B cell (primary cell): ENCODE measurements around the gene COL5A2. TPM values are rescaled to one million over a fixed set of nuclear protein-coding genes. Genes with fewer than 3 reads are reported as not detected.

Experiments
- ATAC-seq: fragments of 200-7000 bp; cut with Tn5 transposase; one replicate; pipeline ENCODE4 v1.10.0; 2021; ENCODE audit warnings: low read depth, mild to moderate bottlenecking, moderate number of reproducible peaks, moderate library complexity
- CTCF ChIA-PET: fragments of 350-600 bp; sonication (Branson Sonifier 250); formaldehyde crosslinking; loops from one replicate; lab custom pipeline; 2021; ENCODE audit warnings: antibody characterized with exemption, inconsistent platforms; lab: Charles Lee
- POLR2A ChIA-PET: fragments of 350-600 bp; sonication (Branson Sonifier 250); formaldehyde crosslinking; loops from one replicate; lab custom pipeline; 2021; ENCODE audit warnings: antibody characterized with exemption; lab: Charles Lee
- DNase-seq: peaks from one replicate; pipeline ENCODE4 v3.0.0; 2013
- H2AFZ ChIP-seq: 2 replicates; pipeline ENCODE4 v1.6.1; 2012; ENCODE audit warnings: mild to moderate bottlenecking, low read depth, low read length; ENCODE audit not compliant: insufficient read depth, poor library complexity, severe bottlenecking
- H3K27ac ChIP-seq, 2 donors: 1 replicate in 1 of 2; 2 replicates in 1 of 2; pipeline ENCODE4 v1.5.1; 2012 to 2013; ENCODE audit warnings: low read length in 2 of 2, mild to moderate bottlenecking in 2 of 2, moderate library complexity in 1 of 2
- H3K27me3 ChIP-seq, 4 experiments: fragments of 200-600 bp in 1 of 4; sonication (generic) in 1 of 4; replicated peaks in 1 of 4; 1 replicate in 2 of 4; 2 replicates in 2 of 4; pipeline versions ENCODE4 v1.6.1 to v1.7.0; 2013 to 2016; ENCODE audit warnings: low read length in 3 of 4, mild to moderate bottlenecking in 2 of 4, mixed read lengths in 1 of 4, moderate library complexity in 1 of 4; ENCODE audit not compliant: insufficient read depth in 4 of 4, control insufficient read depth in 3 of 4; ENCODE audit errors: control extremely low read depth in 1 of 4
- H3K36me3 ChIP-seq, 2 experiments: replicated peaks in 1 of 2; 1 replicate in 1 of 2; 2 replicates in 1 of 2; pipeline versions ENCODE4 v1.6.1 to v1.7.1; 2013; ENCODE audit warnings: low read length in 1 of 2; ENCODE audit not compliant: insufficient read depth in 2 of 2, control insufficient read depth in 1 of 2; ENCODE audit errors: control extremely low read depth in 1 of 2, extremely low read depth in 1 of 2
- H3K4me1 ChIP-seq, 2 donors: fragments of 200-600 bp in 1 of 2; sonication (generic) in 1 of 2; 1 replicate in 1 of 2; 2 replicates in 1 of 2; pipeline versions ENCODE4 v1.5.1 to v1.6.1; 2013 to 2017; ENCODE audit warnings: low read length in 2 of 2; ENCODE audit not compliant: control insufficient read depth in 2 of 2, insufficient read depth in 2 of 2
- H3K4me2 ChIP-seq: replicated peaks from 2 replicates; pipeline ENCODE3; 2012; ENCODE audit warnings: mild to moderate bottlenecking, low read depth, low read length; ENCODE audit not compliant: poor library complexity, severe bottlenecking
- H3K4me3 ChIP-seq, 5 experiments: fragments of 200-600 bp in 1 of 5; sonication (generic) in 1 of 5; 1 replicate in 3 of 5; 2 replicates in 2 of 5; pipeline versions ENCODE4 v1.5.1 to v1.7.0; 2011 to 2016; ENCODE audit warnings: low read length in 4 of 5, mild to moderate bottlenecking in 4 of 5, low read depth in 2 of 5, control low read depth in 1 of 5, moderate library complexity in 1 of 5; ENCODE audit not compliant: insufficient read depth in 1 of 5; ENCODE audit errors: control extremely low read depth in 1 of 5, extremely low read depth in 1 of 5
- H3K79me2 ChIP-seq: fragments of 200-600 bp; sonication (generic); one replicate; pipeline ENCODE4 v1.6.0; 2016; ENCODE audit warnings: low read length; ENCODE audit not compliant: control insufficient read depth, insufficient read depth
- H3K9ac ChIP-seq: fragments of 200-600 bp; sonication (generic); 2 replicates; pipeline ENCODE4 v1.6.1; 2017; ENCODE audit warnings: mild to moderate bottlenecking, low read length, moderate library complexity
- H3K9me3 ChIP-seq, 3 donors: one replicate each; pipeline versions ENCODE4 v1.6.1 to v1.7.1; 2013; ENCODE audit warnings: low read length in 2 of 3; ENCODE audit not compliant: control insufficient read depth in 2 of 3, insufficient read depth in 1 of 3; ENCODE audit errors: control extremely low read depth in 1 of 3
- H4K20me1 ChIP-seq: 2 replicates; pipeline ENCODE4 v1.6.0; 2012; ENCODE audit warnings: mild to moderate bottlenecking, low read length; ENCODE audit not compliant: insufficient read depth, control insufficient read depth, poor library complexity, severe bottlenecking
- H3K27ac Mint-ChIP-seq: one replicate; pipeline ENCODE4 v1.8.0; 2021; ENCODE audit warnings: mixed read lengths
- H3K27me3 Mint-ChIP-seq: one replicate; pipeline ENCODE4 v1.8.0; 2021; ENCODE audit warnings: mixed read lengths
- H3K4me1 Mint-ChIP-seq: one replicate; pipeline ENCODE4 v1.8.0; 2021; ENCODE audit warnings: mixed read lengths
- H3K4me3 Mint-ChIP-seq: one replicate; pipeline ENCODE4 v1.8.0; 2021; ENCODE audit warnings: mixed read lengths
- H3K9me3 Mint-ChIP-seq: one replicate; pipeline ENCODE4 v1.8.0; 2022; ENCODE audit warnings: mixed read lengths; ENCODE audit not compliant: insufficient read depth
- EZH2 ChIP-seq: IDR thresholded peaks from 2 replicates; pipeline ENCODE4 v1.6.1; 2012; ENCODE audit warnings: borderline replicate concordance, low read depth, mild to moderate bottlenecking, moderate library complexity, low read length; ENCODE audit not compliant: insufficient read depth, poor library complexity, severe bottlenecking
- WGBS: methylation state at CpG from one replicate; pipeline ENCODE4 v1.1.5; 2013; ENCODE audit warnings: missing lambda C conversion rate; ENCODE audit not compliant: insufficient coverage; 5-methylcytosine and 5-hydroxymethylcytosine counted together
- intact Hi-C: fragments of 100-400 bp; cut with micrococcal nuclease; formaldehyde crosslinking; loops from one replicate; pipeline ENCODE4 v1.10.0; 2022
- polyA plus RNA-seq: library from polyadenylated mRNA; depleted of rRNA; stranded (reverse); fragments of >200 nt; gene quantifications from 2 replicates; pipeline ENCODE4 v1.2.3, GENCODE V29; 2012
- total RNA-seq, 2 donors: library from RNA; stranded (reverse); fragments of 120-200 nt in 1 of 2; gene quantifications; 1 replicate in 1 of 2; 2 replicates in 1 of 2; pipeline versions ENCODE4 v1.2.3 to v1.2.4, GENCODE V29; 2013 to 2022
- TF ChIP-seq, protein P1 (sequence below): fragments of 200-600 bp; IDR thresholded peaks from one replicate; pipeline ENCODE4 v1.8.0; 2022; ENCODE audit warnings: antibody characterized with exemption, mild to moderate bottlenecking

The COL5A2 gene
- total and polyA plus RNA-seq, 2 donors (not counting 1 experiment from before 2014, with no cell fraction given): 0.44 to 0.45 TPM

GRCh38 chr2:189013031-189013430 is 166.5 kb downstream of the COL5A2 start:
- POLR2A ChIA-PET: no interaction called here
- no peaks in the 10 kb centered on the region for H3K79me2 ChIP-seq
- no peak for ATAC-seq
- Mint-ChIP-seq H3K9me3 (no peaks in the 10 kb centered on the region), H3K4me1 (no peaks in the 10 kb centered on the region), H3K4me3 (no peak overlapping the region), H3K27ac (no peak overlapping the region), H3K27me3 (no peaks in the 10 kb centered on the region)
- H3K4me1 ChIP-seq: no peaks in the 10 kb centered on the region
- no peaks in the 10 kb centered on the region for H4K20me1 ChIP-seq
- H3K36me3 ChIP-seq: no peaks in the 10 kb centered on the region
- no CpG with 5 or more reads among the region's 3 CpGs for WGBS
- TF ChIP-seq, protein P1, sequence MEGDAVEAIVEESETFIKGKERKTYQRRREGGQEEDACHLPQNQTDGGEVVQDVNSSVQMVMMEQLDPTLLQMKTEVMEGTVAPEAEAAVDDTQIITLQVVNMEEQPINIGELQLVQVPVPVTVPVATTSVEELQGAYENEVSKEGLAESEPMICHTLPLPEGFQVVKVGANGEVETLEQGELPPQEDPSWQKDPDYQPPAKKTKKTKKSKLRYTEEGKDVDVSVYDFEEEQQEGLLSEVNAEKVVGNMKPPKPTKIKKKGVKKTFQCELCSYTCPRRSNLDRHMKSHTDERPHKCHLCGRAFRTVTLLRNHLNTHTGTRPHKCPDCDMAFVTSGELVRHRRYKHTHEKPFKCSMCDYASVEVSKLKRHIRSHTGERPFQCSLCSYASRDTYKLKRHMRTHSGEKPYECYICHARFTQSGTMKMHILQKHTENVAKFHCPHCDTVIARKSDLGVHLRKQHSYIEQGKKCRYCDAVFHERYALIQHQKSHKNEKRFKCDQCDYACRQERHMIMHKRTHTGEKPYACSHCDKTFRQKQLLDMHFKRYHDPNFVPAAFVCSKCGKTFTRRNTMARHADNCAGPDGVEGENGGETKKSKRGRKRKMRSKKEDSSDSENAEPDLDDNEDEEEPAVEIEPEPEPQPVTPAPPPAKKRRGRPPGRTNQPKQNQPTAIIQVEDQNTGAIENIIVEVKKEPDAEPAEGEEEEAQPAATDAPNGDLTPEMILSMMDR: no peak
- no peak for TF ChIP-seq EZH2
- no peaks in the 10 kb centered on the region for H3K27me3 ChIP-seq
- CTCF ChIA-PET: no interaction called here
- H3K9me3 ChIP-seq: no peaks in the 10 kb centered on the region
- no peak overlapping the region for H3K4me3 ChIP-seq
- no peak overlapping the region for H2AFZ ChIP-seq
- H3K9ac ChIP-seq: no peak overlapping the region
- intact Hi-C loops: no loop called here
- no peak overlapping the region for H3K27ac ChIP-seq
- no peak for DNase-seq
- no peak overlapping the region for H3K4me2 ChIP-seq

DNA sequence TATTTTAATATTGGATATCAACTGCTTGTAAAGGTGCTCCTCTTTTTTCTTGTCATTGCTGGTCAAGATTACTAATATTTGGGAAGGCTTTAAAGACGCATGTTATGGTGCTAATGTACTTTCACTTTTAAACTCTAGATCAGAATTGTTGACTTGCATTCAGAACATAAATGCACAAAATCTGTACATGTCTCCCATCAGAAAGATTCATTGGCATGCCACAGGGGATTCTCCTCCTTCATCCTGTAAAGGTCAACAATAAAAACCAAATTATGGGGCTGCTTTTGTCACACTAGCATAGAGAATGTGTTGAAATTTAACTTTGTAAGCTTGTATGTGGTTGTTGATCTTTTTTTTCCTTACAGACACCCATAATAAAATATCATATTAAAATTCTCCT is 167.2 kb downstream of the COL5A2 start:
- Histone ChIP-seq H3K4me1 (no peaks in the 10 kb centered on the region), H3K27me3 (no peaks in the 10 kb centered on the region), H3K4me2 (no peak overlapping the region), H4K20me1 (no peaks in the 10 kb centered on the region), H3K9me3 (no peaks in the 10 kb centered on the region), H2AFZ (no peak overlapping the region), H3K79me2 (no peaks in the 10 kb centered on the region), H3K27ac (no peak overlapping the region), H3K36me3 (no peaks in the 10 kb centered on the region), H3K4me3 (no peak overlapping the region), H3K9ac (no peak overlapping the region)
- no peaks in the 10 kb centered on the region for H3K9me3 Mint-ChIP-seq
- intact Hi-C loops: no loop called here
- no peak overlapping the region for H3K4me3 Mint-ChIP-seq
- H3K4me1 Mint-ChIP-seq: no peaks in the 10 kb centered on the region
- ATAC-seq (no peak), DNase-seq (no peak)
- TF ChIP-seq EZH2: no peak
- TF ChIP-seq, protein P1: no peak
- H3K27ac Mint-ChIP-seq: no peak overlapping the region
- POLR2A ChIA-PET: no interaction called here
- no CpG with 5 or more reads among the region's 1 CpG for WGBS
- CTCF ChIA-PET: no interaction called here
- H3K27me3 Mint-ChIP-seq: no peaks in the 10 kb centered on the region
